HepG2 (cell line): ENCODE results near the gene C9orf50. TPM values are rescaled to one million over a fixed set of nuclear protein-coding genes. Genes with fewer than 3 reads are reported as not detected.

Source experiments
- ATF7 ChIP-seq, 2 experiments: fragments of 450-650 bp in 1 of 2; sonication (generic) in 1 of 2; formaldehyde crosslinking in 1 of 2; IDR thresholded peaks; 2 replicates each; pipeline versions ENCODE4 v1.4.0 to v1.6.1; 2016 to 2020; ENCODE audit warnings: antibody characterized with exemption in 1 of 2, mild to moderate bottlenecking in 1 of 2, missing genetic modification reagents in 1 of 2
- BCL6 ChIP-seq: IDR thresholded peaks from 2 replicates; pipeline ENCODE4 v1.6.1; 2016; ENCODE audit warnings: missing genetic modification reagents, missing compliant biosample characterization
- EHMT2 ChIP-seq: fragments of 200-600 bp; sonication (generic); IDR thresholded peaks from 2 replicates; pipeline ENCODE4 v1.7.0; 2017; ENCODE audit warnings: antibody characterized with exemption, low read depth, low read length, borderline replicate concordance
- ELF4 ChIP-seq: sonication (generic); formaldehyde crosslinking; IDR thresholded peaks from 2 replicates; pipeline ENCODE4 v1.5.0; 2020; ENCODE audit warnings: missing genetic modification reagents, mild to moderate bottlenecking, moderate library complexity, borderline replicate concordance
- ERF ChIP-seq: IDR thresholded peaks from 2 replicates; pipeline ENCODE4 v1.6.1; 2018; ENCODE audit warnings: missing biosample characterization, missing genetic modification reagents
- MAFG ChIP-seq: sonication (generic); formaldehyde crosslinking; IDR thresholded peaks from 2 replicates; pipeline ENCODE4 v1.5.1; 2020; ENCODE audit warnings: mild to moderate bottlenecking, missing genetic modification reagents
- MBNL3 ChIP-seq: fragments of 250-450 bp; sonication (Bioruptor Pico); conservative IDR thresholded peaks from 2 replicates; pipeline ENCODE4 v1.8.0; 2022; ENCODE audit warnings: mild to moderate bottlenecking, inconsistent platforms
- MED13 ChIP-seq: sonication (generic); formaldehyde crosslinking; IDR thresholded peaks from 2 replicates; pipeline ENCODE4 v1.5.0; 2020; ENCODE audit warnings: missing genetic modification reagents
- PCBP1 ChIP-seq: fragments of 200-400 bp; formaldehyde crosslinking; IDR thresholded peaks from 2 replicates; pipeline ENCODE4 v1.6.1; 2017; ENCODE audit warnings: mild to moderate bottlenecking, low read depth, low read length, borderline replicate concordance
- RARG ChIP-seq: sonication (generic); formaldehyde crosslinking; IDR thresholded peaks from 2 replicates; pipeline ENCODE4 v1.4.0; 2020; ENCODE audit warnings: low read depth, mild to moderate bottlenecking, missing genetic modification reagents
- SMAD9 ChIP-seq: sonication (generic); formaldehyde crosslinking; IDR thresholded peaks from 2 replicates; pipeline ENCODE4 v1.5.1; 2020; ENCODE audit warnings: mild to moderate bottlenecking, missing genetic modification reagents
- SMARCC2 ChIP-seq: fragments of 450-650 bp; IDR thresholded peaks from 2 replicates; pipeline ENCODE4 v1.6.1; 2017; ENCODE audit warnings: antibody characterized with exemption, mild to moderate bottlenecking
- TBL1XR1 ChIP-seq: fragments of 150-350 bp; IDR thresholded peaks from 2 replicates; pipeline ENCODE4 v1.6.1; 2014; ENCODE audit warnings: borderline replicate concordance, low read length; ENCODE audit not compliant: partially characterized antibody
- TEF ChIP-seq: sonication (generic); formaldehyde crosslinking; IDR thresholded peaks from 2 replicates; pipeline ENCODE4 v1.5.0; 2020; ENCODE audit warnings: missing genetic modification reagents
- TSC22D2 ChIP-seq: sonication (generic); formaldehyde crosslinking; IDR thresholded peaks from 2 replicates; pipeline ENCODE4 v1.5.1; 2020; ENCODE audit warnings: missing genetic modification reagents, mild to moderate bottlenecking, borderline replicate concordance
- ZBTB7A ChIP-seq: sonication (generic); formaldehyde crosslinking; IDR thresholded peaks from 2 replicates; pipeline ENCODE4 v1.8.0; 2022; ENCODE audit warnings: mild to moderate bottlenecking, missing genetic modification reagents
- ZNF296 ChIP-seq: sonication (generic); formaldehyde crosslinking; conservative IDR thresholded peaks from 2 replicates; pipeline ENCODE4 v1.5.0; 2020; ENCODE audit warnings: mild to moderate bottlenecking, missing genetic modification reagents
- ZNF350 ChIP-seq: sonication (generic); formaldehyde crosslinking; IDR thresholded peaks from 2 replicates; pipeline ENCODE4 v1.4.0; 2020; ENCODE audit warnings: mild to moderate bottlenecking, low read depth, missing genetic modification reagents, borderline replicate concordance
- ZNF674 ChIP-seq: sonication (generic); formaldehyde crosslinking; IDR thresholded peaks from 2 replicates; pipeline ENCODE4 v1.5.0; 2020; ENCODE audit warnings: low read depth, mild to moderate bottlenecking, missing genetic modification reagents
- ZNF737 ChIP-seq: sonication (generic); formaldehyde crosslinking; IDR thresholded peaks from 2 replicates; pipeline ENCODE4 v1.5.0; 2020; ENCODE audit warnings: missing genetic modification reagents, mild to moderate bottlenecking, borderline replicate concordance
- polyA plus RNA-seq, 8 experiments: library from polyadenylated mRNA; depleted of rRNA in 3 of 8; stranded (reverse) in 7 of 8; unstranded in 1 of 8; fragments of >200 nt; fragmentation: Illumina TruSeq in 4 of 8; extraction: Trizol in 4 of 8; gene quantifications; 2 replicates each; pipeline versions ENCODE4 v1.2.1 to v1.2.3, GENCODE V29; 2011 to 2016; ENCODE audit warnings: low read depth in 4 of 8, missing spikeins in 1 of 8, mixed read lengths in 1 of 8; ENCODE audit not compliant: insufficient read depth in 1 of 8
- total RNA-seq, 5 experiments: library from RNA; depleted of rRNA; stranded (reverse); fragments of >200 nt; fragmentation: Illumina TruSeq; extraction: Trizol; gene quantifications; 2 replicates each; pipeline ENCODE4 v1.2.3, GENCODE V29; 2016; ENCODE audit warnings: low read depth in 1 of 5
- TF ChIP-seq, protein P1 (sequence below): sonication (generic); formaldehyde crosslinking; IDR thresholded peaks from 2 replicates; pipeline ENCODE4 v1.4.0; 2020; ENCODE audit warnings: missing genetic modification reagents
- TF ChIP-seq, protein P2 (sequence below): sonication (generic); formaldehyde crosslinking; IDR thresholded peaks from 2 replicates; pipeline ENCODE4 v1.8.1; 2023; ENCODE audit warnings: missing genetic modification reagents, mild to moderate bottlenecking, borderline replicate concordance
- TF ChIP-seq, protein P3 (sequence below): sonication (generic); formaldehyde crosslinking; IDR thresholded peaks from 2 replicates; pipeline ENCODE4 v1.4.0; 2020; ENCODE audit warnings: missing genetic modification reagents
- TF ChIP-seq, protein P4 (sequence below): sonication (generic); formaldehyde crosslinking; IDR thresholded peaks from 2 replicates; pipeline ENCODE4 v1.5.1; 2020; ENCODE audit warnings: mild to moderate bottlenecking, moderate library complexity, missing genetic modification reagents

The C9orf50 gene
- total and polyA plus RNA-seq, 2 of the 13 experiments (the other 11 are each of a cell fraction or from before 2014, with no cell fraction given): not detected

DNA sequence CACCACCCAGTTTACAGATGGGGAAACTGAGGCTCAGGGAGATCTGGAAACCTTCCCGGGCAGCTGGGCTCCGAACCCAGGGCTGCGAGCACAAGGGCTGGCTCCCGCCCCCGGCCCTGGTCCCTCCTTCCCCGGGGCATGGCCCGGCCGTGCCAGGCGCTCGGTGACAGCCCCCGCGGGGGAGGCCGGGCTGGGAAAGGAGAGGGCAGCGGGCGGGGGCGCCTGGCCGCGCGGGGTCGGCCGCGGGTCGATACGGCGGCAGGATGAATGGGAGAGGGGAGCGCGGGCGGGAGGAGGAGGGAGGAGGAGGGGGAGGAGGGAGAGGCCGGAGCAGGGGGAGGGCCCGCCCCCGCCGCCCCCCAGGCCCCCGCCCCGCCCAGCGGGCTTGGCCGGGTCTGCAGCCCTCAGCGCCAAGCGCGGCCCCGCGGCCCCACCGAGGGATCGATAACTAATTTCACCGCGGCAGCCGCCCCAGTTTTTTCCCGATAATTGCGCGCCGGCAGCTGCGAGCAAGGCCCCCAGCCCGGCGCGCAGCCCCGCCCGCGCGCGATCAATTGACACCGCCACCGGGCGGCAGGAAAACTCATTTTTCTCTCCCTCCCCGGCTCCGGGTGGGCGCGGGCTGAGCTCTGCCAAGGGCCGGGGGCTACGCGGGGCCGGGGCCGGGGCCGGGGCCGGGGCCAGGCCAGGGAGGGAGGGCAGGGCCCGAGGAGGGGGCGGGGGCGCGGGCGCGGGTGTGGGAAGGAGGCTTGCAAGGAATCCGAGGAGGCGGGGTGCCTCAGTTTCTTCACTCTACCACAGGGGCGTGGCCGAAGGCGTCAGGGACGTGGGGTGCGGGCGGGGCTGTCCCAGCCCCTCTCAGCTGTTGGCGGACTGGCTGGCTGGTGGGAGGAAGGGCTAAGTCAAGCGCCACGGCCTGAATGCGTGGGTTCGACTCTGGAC, 52.1 kb downstream of the C9orf50 start (continued):
- TF ChIP-seq, protein P1, sequence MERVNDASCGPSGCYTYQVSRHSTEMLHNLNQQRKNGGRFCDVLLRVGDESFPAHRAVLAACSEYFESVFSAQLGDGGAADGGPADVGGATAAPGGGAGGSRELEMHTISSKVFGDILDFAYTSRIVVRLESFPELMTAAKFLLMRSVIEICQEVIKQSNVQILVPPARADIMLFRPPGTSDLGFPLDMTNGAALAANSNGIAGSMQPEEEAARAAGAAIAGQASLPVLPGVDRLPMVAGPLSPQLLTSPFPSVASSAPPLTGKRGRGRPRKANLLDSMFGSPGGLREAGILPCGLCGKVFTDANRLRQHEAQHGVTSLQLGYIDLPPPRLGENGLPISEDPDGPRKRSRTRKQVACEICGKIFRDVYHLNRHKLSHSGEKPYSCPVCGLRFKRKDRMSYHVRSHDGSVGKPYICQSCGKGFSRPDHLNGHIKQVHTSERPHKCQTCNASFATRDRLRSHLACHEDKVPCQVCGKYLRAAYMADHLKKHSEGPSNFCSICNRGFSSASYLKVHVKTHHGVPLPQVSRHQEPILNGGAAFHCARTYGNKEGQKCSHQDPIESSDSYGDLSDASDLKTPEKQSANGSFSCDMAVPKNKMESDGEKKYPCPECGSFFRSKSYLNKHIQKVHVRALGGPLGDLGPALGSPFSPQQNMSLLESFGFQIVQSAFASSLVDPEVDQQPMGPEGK (CRISPR knock-in tag): peak; percentile 89
- TF ChIP-seq EHMT2 (no peak), SMAD9 (CRISPR knock-in tag) (no peak), PCBP1 (no peak), TEF (CRISPR knock-in tag) (no peak), ELF4 (CRISPR knock-in tag) (no peak), MED13 (CRISPR knock-in tag) (peak; percentile 69; the same call in 1 of the 2 replicates), ZNF296 (CRISPR knock-in tag) (0 out of 2 replicates have a peak, but pooled peaks have one; percentile 52), TSC22D2 (no peak), ATF7 (IDR thresholded peaks at IDR 0.05) (no peak), ATF7 (CRISPR knock-in tag; IDR thresholded peaks at IDR 0.05) (no peak), ZNF674 (CRISPR knock-in tag) (no peak), RARG (CRISPR knock-in tag) (no peak), ERF (0 out of 2 replicates have a peak, but pooled peaks have one; percentile 39), ZBTB7A (CRISPR knock-in tag) (peak; percentile 47; the same call in 1 of the 2 replicates), ZNF737 (CRISPR knock-in tag) (no peak), MBNL3 (CRISPR knock-in tag) (no peak), SMARCC2 (no peak), ZNF350 (CRISPR knock-in tag) (no peak), BCL6 (CRISPR knock-in tag) (no peak), TBL1XR1 (no peak), MAFG (CRISPR knock-in tag) (no peak)
- TF ChIP-seq, protein P2, sequence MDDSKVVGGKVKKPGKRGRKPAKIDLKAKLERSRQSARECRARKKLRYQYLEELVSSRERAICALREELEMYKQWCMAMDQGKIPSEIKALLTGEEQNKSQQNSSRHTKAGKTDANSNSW: no peak
- TF ChIP-seq, protein P3, sequence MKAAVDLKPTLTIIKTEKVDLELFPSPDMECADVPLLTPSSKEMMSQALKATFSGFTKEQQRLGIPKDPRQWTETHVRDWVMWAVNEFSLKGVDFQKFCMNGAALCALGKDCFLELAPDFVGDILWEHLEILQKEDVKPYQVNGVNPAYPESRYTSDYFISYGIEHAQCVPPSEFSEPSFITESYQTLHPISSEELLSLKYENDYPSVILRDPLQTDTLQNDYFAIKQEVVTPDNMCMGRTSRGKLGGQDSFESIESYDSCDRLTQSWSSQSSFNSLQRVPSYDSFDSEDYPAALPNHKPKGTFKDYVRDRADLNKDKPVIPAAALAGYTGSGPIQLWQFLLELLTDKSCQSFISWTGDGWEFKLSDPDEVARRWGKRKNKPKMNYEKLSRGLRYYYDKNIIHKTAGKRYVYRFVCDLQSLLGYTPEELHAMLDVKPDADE (CRISPR knock-in tag): no peak
- TF ChIP-seq, protein P4, sequence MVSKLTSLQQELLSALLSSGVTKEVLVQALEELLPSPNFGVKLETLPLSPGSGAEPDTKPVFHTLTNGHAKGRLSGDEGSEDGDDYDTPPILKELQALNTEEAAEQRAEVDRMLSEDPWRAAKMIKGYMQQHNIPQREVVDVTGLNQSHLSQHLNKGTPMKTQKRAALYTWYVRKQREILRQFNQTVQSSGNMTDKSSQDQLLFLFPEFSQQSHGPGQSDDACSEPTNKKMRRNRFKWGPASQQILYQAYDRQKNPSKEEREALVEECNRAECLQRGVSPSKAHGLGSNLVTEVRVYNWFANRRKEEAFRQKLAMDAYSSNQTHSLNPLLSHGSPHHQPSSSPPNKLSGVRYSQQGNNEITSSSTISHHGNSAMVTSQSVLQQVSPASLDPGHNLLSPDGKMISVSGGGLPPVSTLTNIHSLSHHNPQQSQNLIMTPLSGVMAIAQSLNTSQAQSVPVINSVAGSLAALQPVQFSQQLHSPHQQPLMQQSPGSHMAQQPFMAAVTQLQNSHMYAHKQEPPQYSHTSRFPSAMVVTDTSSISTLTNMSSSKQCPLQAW (CRISPR knock-in tag): no peak
